NCI-H2227 treated with DMSO at 0.1 percent for 48 hours (cell line): Measurements from ENCODE around the gene PPARGC1A.

ENCODE experiments used
- DNase-seq: peaks from one replicate; lab custom pipeline; 2025; lab: John Stamatoyannopoulos, UW

The PPARGC1A gene

GRCh38 chr4:23878912-23879732, 10.7 kb downstream of the PPARGC1A start:
- no peak for DNase-seq

- no peak for DNase-seq
Measured at GRCh38 chr4:23878246-23878891, 11.5 kb downstream of the PPARGC1A start.

GRCh38 chr4:23877758-23878229, 12.1 kb downstream of the PPARGC1A start:
- no peak for DNase-seq

- no peak for DNase-seq
Measured at GRCh38 chr4:23876418-23877089, 13.3 kb downstream of the PPARGC1A start.

- no peak for DNase-seq
Measured at GRCh38 chr4:23875317-23875716, 14.5 kb downstream of the PPARGC1A start.

GRCh38 chr4:23874536-23874901, 15.3 kb downstream of the PPARGC1A start:
- no peak for DNase-seq

- no peak for DNase-seq
Measured at GRCh38 chr4:23873717-23874535, 15.9 kb downstream of the PPARGC1A start.

- DNase-seq, result no peak
Measured at GRCh38 chr4:23871426-23871825, 18.4 kb downstream of the PPARGC1A start.

- DNase-seq, result no peak
Measured at GRCh38 chr4:23866450-23867075, 23.3 kb downstream of the PPARGC1A start.

GRCh38 chr4:23861897-23862296, 27.9 kb downstream of the PPARGC1A start:
- no peak for DNase-seq

- no peak for DNase-seq
Measured at GRCh38 chr4:23860919-23861318, 28.9 kb downstream of the PPARGC1A start.

- DNase-seq, result no peak
Measured at GRCh38 chr4:23857367-23857959, 32.4 kb downstream of the PPARGC1A start.

- no peak for DNase-seq
Measured at GRCh38 chr4:23856630-23857029, 33.2 kb downstream of the PPARGC1A start.

GRCh38 chr4:23855912-23856605, 33.8 kb downstream of the PPARGC1A start:
- no peak for DNase-seq

GRCh38 chr4:23853986-23854660, 35.7 kb downstream of the PPARGC1A start:
- DNase-seq, result no peak

GRCh38 chr4:23851464-23851863, 38.4 kb downstream of the PPARGC1A start:
- DNase-seq, result no peak

- no peak for DNase-seq
Measured at GRCh38 chr4:23847158-23847557, 42.7 kb downstream of the PPARGC1A start.

- no peak for DNase-seq
Measured at GRCh38 chr4:23844961-23845360, 44.9 kb downstream of the PPARGC1A start.

- no peak for DNase-seq
Measured at GRCh38 chr4:23839279-23839678, 50.6 kb downstream of the PPARGC1A start.

- DNase-seq, result no peak
Measured at GRCh38 chr4:23838607-23839006, 51.2 kb downstream of the PPARGC1A start.
